Rectal smooth muscle tissue (tissue), 1 donor: ENCODE data around the gene SSX1.
"Not testable (repeated sequence)": the region's sequence is repeated elsewhere in the genome, so short reads cannot be mapped to it uniquely, and the experiment has no call there.

Experiments
- H3K27ac ChIP-seq: one replicate; pipeline ENCODE4 v1.7.0; 2013; ENCODE audit warnings: low read depth, low read length, inconsistent platforms
- H3K27me3 ChIP-seq: one replicate; pipeline ENCODE4 v1.7.0; 2013; ENCODE audit warnings: low read length; ENCODE audit not compliant: control insufficient read depth, insufficient read depth
- H3K36me3 ChIP-seq: one replicate; pipeline ENCODE4 v1.7.0; 2013; ENCODE audit warnings: low read length; ENCODE audit not compliant: control insufficient read depth, insufficient read depth
- H3K4me1 ChIP-seq: one replicate; pipeline ENCODE4 v1.7.0; 2013; ENCODE audit warnings: low read length; ENCODE audit not compliant: control insufficient read depth, insufficient read depth
- H3K4me3 ChIP-seq: one replicate; pipeline ENCODE4 v1.7.0; 2013; ENCODE audit warnings: low read length
- H3K9ac ChIP-seq: one replicate; pipeline ENCODE4 v1.7.0; 2013; ENCODE audit warnings: low read length

SSX1 gene, protein sequence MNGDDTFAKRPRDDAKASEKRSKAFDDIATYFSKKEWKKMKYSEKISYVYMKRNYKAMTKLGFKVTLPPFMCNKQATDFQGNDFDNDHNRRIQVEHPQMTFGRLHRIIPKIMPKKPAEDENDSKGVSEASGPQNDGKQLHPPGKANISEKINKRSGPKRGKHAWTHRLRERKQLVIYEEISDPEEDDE

DNA sequence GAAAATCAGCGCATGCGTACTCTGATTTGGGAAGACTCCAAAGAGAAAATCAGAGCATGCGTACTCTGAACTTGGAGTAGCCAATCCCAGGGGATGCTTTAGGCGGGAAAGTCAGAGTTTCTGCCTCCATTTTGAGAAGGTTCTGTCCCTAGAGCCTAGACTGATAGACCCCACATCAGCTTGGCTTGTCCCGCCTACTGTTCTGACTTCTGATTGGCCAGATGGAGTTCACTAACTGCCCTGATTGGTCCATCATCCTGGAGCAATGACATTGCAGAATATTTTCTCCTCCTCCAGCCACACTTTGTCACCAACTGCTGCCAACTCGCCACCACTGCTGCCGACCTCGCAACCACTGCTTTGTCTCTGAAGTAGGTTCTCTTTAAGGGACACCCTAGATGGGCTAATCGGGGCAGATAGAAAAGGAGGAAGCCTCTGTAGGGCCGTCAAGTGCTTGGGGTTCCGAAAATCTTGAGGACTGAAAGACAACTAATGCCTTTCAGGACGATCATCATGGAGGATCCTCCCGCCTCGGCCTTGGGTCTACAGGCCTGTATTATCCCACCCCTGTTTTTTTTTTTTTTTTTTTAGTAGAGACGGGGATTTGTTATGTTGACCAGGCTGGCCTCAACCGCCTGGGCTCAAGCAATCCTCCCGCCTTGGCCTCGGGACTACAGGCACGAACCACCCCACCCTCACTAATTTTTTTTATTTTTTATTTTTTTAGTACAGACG is at the start of gene SSX1:
TSS of gene SSX1 (plus strand) at position 331 of the 735 bp plus-strand sequence. CDS start 1,850 bp downstream, outside the sequence.
- H3K27me3 ChIP-seq, H3K4me3 ChIP-seq, H3K4me1 ChIP-seq, H3K9ac ChIP-seq, H3K27ac ChIP-seq, H3K36me3 ChIP-seq: not testable (repeated sequence)

DNA sequence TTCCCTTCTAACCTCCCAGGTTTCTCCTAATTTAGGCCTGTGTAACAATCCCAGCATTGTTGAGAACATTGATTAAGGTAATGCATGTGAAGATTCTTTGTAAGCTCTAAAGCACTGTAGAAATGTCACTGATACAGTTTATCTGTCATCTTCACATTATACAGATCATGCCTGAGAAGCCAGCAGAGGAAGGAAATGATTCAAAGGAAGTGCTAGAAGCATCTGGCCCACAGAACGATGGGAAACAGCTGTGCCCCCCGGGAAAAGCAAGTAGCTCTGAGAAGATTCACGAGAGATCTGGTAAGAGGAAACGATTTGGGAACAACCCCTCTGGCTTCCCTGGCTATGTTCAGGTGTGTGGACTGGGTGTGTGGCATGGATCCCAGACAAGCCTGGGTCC is 40.9 kb upstream of the SSX1 start:
- H3K4me3 ChIP-seq, H3K27ac ChIP-seq, H3K36me3 ChIP-seq, H3K9ac ChIP-seq, H3K4me1 ChIP-seq, H3K27me3 ChIP-seq: not testable (repeated sequence)

DNA sequence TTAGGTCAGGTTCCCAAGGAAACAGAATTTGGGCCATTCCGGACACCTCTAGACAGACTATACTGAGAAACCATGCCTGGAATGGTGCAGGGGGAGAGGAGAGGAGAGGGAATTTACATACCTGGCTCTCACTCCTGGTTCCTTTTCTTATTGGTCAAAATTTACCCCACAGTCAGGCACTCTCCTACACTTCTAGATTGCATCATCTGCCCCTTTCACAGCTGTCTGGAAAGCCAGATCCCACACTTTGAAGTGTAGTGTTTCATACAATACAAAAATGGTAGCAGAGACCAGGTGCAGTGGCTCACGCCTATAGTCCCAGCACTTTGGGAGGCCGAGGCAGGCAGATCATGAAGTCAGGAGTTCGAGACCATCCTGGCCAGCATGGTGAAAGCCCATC is 31.0 kb upstream of the SSX1 start:
- H3K4me3 ChIP-seq, H3K9ac ChIP-seq, H3K27ac ChIP-seq, H3K27me3 ChIP-seq, H3K4me1 ChIP-seq, H3K36me3 ChIP-seq: not testable (repeated sequence)

DNA sequence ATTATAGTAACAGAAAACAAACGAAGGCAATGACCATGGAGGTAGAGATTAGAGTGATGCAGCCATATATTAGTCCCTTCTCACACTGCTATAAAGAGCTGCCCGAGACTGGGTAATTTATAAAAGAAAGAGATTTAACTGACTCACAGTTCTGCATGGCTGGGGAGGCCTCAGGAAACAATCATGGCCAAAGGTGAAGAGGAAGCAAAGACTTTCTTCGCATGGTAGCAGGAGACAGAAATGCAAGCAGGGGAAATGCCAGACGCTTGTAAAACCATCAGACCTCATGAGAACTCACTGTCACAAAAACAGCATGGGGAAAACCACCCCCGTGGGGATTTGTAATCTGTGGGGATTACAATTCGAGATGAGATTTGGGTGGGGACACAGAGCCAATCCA is 2.2 kb upstream of the SSX1 start:
- H3K4me3 ChIP-seq, H3K9ac ChIP-seq, H3K27ac ChIP-seq: not testable (repeated sequence)

DNA sequence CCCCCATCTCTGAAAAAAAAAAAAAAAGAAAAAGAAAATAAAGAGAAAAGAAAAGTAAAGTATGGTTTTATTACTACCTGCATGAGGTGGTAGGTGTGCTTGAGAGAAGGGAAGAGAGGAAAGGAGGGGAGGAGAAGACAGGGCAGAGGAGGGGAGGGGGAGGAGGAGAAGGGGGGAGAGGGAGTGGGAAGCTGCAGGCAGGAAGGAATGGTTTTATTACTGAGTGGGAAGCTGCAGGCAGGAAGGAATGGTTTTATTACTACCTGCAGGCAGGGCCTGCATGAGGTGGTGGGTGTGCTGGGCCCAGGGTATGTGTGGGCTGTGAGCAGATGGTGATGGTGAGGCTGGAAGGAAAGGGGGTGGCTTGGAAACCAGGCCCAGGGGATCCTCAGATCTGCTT is 19.2 kb downstream of the SSX1 start:
- not testable (repeated sequence) for H3K36me3 ChIP-seq, H3K27me3 ChIP-seq, H3K4me3 ChIP-seq, H3K27ac ChIP-seq, H3K4me1 ChIP-seq, H3K9ac ChIP-seq

More for the DNA sequence above, 2.2 kb upstream of the SSX1 start:
- not testable (repeated sequence) for H3K4me1 ChIP-seq, H3K36me3 ChIP-seq, H3K27me3 ChIP-seq

DNA sequence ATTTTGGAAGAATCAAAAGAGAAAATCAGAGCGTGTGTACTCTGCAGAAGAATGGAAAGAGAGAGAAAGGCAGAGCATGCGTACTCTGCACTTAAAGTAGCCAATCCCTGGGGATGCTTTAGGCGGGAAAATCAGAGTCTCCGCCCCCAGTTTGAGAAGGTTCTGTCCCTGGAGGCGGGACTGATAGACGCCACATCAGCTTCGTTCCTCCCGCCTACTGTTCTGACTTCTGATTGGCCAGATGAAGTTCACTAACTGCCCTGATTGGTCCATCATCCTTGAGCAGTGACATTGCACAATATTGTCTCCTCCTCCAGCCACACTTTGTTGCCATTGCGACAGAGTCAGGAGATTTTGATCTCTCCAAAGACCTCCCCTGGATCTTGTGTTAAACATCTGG is 23.8 kb downstream of the SSX1 start:
- Histone ChIP-seq H3K4me1 (no peaks in the 10 kb centered on the region), H3K27me3 (no peaks in the 10 kb centered on the region), H3K9ac (no peak overlapping the region), H3K36me3 (no peaks in the 10 kb centered on the region), H3K27ac (no peak overlapping the region), H3K4me3 (no peak overlapping the region)

DNA sequence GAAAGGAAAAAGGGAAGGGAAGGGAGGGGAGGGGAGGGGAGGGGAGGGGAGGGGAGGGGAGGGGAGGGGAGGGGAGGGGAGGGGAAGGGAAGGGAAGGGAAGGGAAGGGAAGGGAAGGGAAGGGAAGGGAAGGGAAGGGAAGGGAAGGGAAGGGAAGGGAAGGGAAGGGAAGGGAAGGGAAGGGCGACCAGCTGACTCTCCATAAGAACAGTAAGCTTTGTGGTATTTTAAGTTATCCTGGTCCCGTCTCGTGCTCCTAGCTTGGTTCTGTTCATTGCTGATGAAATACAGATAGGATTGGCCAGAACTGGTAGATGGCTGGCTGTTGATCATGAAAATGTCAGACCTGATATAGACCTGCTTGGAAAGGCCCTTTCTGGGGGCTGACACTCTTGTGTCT is 25.5 kb downstream of the SSX1 start:
- not testable (repeated sequence) for H3K27ac ChIP-seq, H3K27me3 ChIP-seq, H3K4me1 ChIP-seq, H3K9ac ChIP-seq, H3K36me3 ChIP-seq, H3K4me3 ChIP-seq

DNA sequence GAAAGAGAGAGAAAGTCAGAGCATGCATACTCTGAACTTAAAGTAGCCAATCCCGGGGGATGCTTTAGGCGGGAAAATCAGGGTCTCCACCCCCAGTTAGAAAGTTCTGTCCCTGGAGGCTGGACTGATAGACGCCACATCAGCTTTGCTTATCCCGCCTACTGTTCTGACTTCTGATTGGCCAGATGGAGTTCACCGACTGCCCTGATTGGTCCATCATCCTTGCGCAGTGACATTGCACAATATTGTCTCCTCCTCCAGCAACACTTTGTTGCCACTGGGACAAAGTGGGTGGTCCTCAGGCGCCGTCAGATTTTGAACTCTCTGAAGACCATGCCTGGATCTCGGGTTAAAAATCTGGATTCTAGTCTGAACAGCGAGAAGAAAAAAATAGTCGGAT is 51.0 kb downstream of the SSX1 start:
- Histone ChIP-seq H3K27me3 (no peaks in the 10 kb centered on the region), H3K9ac (no peak overlapping the region), H3K4me3 (no peak overlapping the region), H3K4me1 (no peaks in the 10 kb centered on the region), H3K27ac (no peak overlapping the region), H3K36me3 (no peaks in the 10 kb centered on the region)

DNA sequence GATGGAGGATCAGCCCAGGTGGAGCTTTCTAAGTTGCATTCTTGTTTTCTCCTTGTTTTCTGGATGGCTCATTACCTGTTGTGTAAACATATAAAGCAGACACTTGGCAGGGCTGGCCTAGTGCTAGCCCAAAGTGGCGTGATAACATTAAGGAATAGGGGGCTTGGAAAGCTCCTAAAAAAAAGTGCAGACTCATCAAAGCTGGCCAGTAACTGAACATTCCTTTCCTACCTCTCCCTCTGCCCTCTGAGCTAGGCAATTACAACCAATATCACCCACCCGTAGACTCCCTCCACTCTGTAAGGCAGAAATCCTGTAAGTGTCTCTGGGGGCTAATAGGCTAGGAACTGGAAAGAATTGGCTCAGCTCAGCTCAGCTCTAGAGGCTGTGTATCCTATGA is 58.8 kb downstream of the SSX1 start:
- H3K27me3 ChIP-seq, H3K4me1 ChIP-seq, H3K9ac ChIP-seq: not testable (repeated sequence)

More for the DNA sequence above, 58.8 kb downstream of the SSX1 start:
- H3K36me3 ChIP-seq, H3K4me3 ChIP-seq, H3K27ac ChIP-seq: not testable (repeated sequence)
